ENCODE measurements around the gene B4GALNT4.
A peak's percentile ranks its signal among the peaks of the same experiment; 100 is the strongest.

GRCh38 chr11:353179-353873 lies 16.0 kb upstream of the B4GALNT4 start:
- TF ChIP-seq, protein P1, sequence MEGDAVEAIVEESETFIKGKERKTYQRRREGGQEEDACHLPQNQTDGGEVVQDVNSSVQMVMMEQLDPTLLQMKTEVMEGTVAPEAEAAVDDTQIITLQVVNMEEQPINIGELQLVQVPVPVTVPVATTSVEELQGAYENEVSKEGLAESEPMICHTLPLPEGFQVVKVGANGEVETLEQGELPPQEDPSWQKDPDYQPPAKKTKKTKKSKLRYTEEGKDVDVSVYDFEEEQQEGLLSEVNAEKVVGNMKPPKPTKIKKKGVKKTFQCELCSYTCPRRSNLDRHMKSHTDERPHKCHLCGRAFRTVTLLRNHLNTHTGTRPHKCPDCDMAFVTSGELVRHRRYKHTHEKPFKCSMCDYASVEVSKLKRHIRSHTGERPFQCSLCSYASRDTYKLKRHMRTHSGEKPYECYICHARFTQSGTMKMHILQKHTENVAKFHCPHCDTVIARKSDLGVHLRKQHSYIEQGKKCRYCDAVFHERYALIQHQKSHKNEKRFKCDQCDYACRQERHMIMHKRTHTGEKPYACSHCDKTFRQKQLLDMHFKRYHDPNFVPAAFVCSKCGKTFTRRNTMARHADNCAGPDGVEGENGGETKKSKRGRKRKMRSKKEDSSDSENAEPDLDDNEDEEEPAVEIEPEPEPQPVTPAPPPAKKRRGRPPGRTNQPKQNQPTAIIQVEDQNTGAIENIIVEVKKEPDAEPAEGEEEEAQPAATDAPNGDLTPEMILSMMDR (IDR thresholded peaks at IDR 0.05): peak in 1 of 4 experiments; percentile 13
- peak in 1 of 2 donors; percentile 72 for TF ChIP-seq POLR2A (IDR thresholded peaks at IDR 0.05)

All from uterus (tissue), 2 donors.